Hepatocyte (in vitro differentiated cells): ENCODE results near the gene UMAD1. TPM values are rescaled to one million over a fixed set of nuclear protein-coding genes. Genes with fewer than 3 reads are reported as not detected.
A peak's percentile ranks its signal among the peaks of the same experiment; 100 is the strongest.

Source experiments
- DNase-seq: peaks from one replicate; pipeline ENCODE4 v3.0.0-alpha.2; 2016; ENCODE audit warnings: low spot score
- H2AFZ ChIP-seq: fragments of 200-600 bp; sonication (generic); 2 replicates; pipeline ENCODE4 v1.6.0; 2016; ENCODE audit warnings: antibody characterized with exemption, mild to moderate bottlenecking
- H3K27ac ChIP-seq: fragments of 200-600 bp; sonication (generic); 2 replicates; pipeline ENCODE4 v1.5.1; 2016; ENCODE audit warnings: mild to moderate bottlenecking
- H3K27me3 ChIP-seq: fragments of 200-600 bp; sonication (generic); 2 replicates; pipeline ENCODE4 v1.6.1; 2016
- H3K36me3 ChIP-seq: fragments of 200-600 bp; sonication (generic); replicated peaks from 2 replicates; pipeline ENCODE4 v1.5.1; 2016; ENCODE audit warnings: low read depth; ENCODE audit not compliant: insufficient read depth
- H3K4me1 ChIP-seq: fragments of 200-600 bp; sonication (generic); 2 replicates; pipeline ENCODE4 v1.5.1; 2016; ENCODE audit warnings: mild to moderate bottlenecking, moderate library complexity; ENCODE audit not compliant: insufficient read depth
- H3K4me2 ChIP-seq: fragments of 200-600 bp; sonication (generic); 2 replicates; pipeline ENCODE4 v1.6.0; 2016
- H3K4me3 ChIP-seq: fragments of 200-600 bp; sonication (generic); 2 replicates; pipeline ENCODE4 v1.5.1; 2016; ENCODE audit warnings: mild to moderate bottlenecking
- H3K79me2 ChIP-seq: fragments of 200-600 bp; sonication (generic); 2 replicates; pipeline ENCODE4 v1.6.0; 2017; ENCODE audit warnings: mild to moderate bottlenecking
- H3K9me2 ChIP-seq: fragments of 200-600 bp; sonication (generic); replicated peaks from 2 replicates; pipeline ENCODE4 v1.6.0; 2017; ENCODE audit warnings: mild to moderate bottlenecking; ENCODE audit not compliant: insufficient read depth
- H3K9me3 ChIP-seq: fragments of 200-600 bp; sonication (generic); 2 replicates; pipeline ENCODE4 v1.5.1; 2016; ENCODE audit warnings: low read depth, mild to moderate bottlenecking
- H4K20me1 ChIP-seq: fragments of 200-600 bp; sonication (generic); 2 replicates; pipeline ENCODE4 v1.6.0; 2016; ENCODE audit warnings: mild to moderate bottlenecking; ENCODE audit not compliant: insufficient read depth, poor library complexity, severe bottlenecking
- CTCF ChIP-seq: fragments of 200-600 bp; sonication (generic); IDR thresholded peaks from 2 replicates; pipeline ENCODE4 v1.5.1; 2016; ENCODE audit warnings: antibody characterized with exemption, mild to moderate bottlenecking; ENCODE audit not compliant: poor library complexity
- EZH2 ChIP-seq: fragments of 200-600 bp; sonication (generic); IDR thresholded peaks from 2 replicates; pipeline ENCODE4 v1.6.1; 2016; ENCODE audit warnings: antibody characterized with exemption, mild to moderate bottlenecking, borderline replicate concordance
- EZH2phosphoT487 ChIP-seq: fragments of 200-600 bp; sonication (generic); IDR thresholded peaks from one replicate; pipeline ENCODE4 v1.6.1; 2018; ENCODE audit warnings: antibody characterized with exemption, mild to moderate bottlenecking, low read depth, moderate library complexity; ENCODE audit not compliant: unreplicated experiment, severe bottlenecking
- WGBS: methylation state at CpG from one replicate; pipeline ENCODE4 v1.1.6; 2016; ENCODE audit warnings: low lambda C conversion rate; ENCODE audit errors: missing lambda C conversion rate; 5-methylcytosine and 5-hydroxymethylcytosine counted together
- polyA plus RNA-seq: library from polyadenylated mRNA; unstranded; fragments of >200 nt; fragmentation: Nextera tagmentation; extraction: Ambion mirVana; gene quantifications from 2 replicates; pipeline ENCODE4 v1.2.1, GENCODE V29; 2016
- total RNA-seq: library from RNA; depleted of rRNA; stranded (reverse); fragments of >200 nt; gene quantifications from 2 replicates; pipeline ENCODE4 v1.2.3, GENCODE V29; 2014

UMAD1 gene
- total and polyA plus RNA-seq, 2 experiments from 2014 or later: 15.7 to 29.0 TPM

- Histone ChIP-seq H3K4me2 (no peak overlapping the region), H3K27ac (no peak overlapping the region)
- 80% methylated on average over 1 of the region's 1 CpG for WGBS
These were observed 65.6 kb downstream of the UMAD1 start for GRCh38 chr7:7706101-7706511.

DNA sequence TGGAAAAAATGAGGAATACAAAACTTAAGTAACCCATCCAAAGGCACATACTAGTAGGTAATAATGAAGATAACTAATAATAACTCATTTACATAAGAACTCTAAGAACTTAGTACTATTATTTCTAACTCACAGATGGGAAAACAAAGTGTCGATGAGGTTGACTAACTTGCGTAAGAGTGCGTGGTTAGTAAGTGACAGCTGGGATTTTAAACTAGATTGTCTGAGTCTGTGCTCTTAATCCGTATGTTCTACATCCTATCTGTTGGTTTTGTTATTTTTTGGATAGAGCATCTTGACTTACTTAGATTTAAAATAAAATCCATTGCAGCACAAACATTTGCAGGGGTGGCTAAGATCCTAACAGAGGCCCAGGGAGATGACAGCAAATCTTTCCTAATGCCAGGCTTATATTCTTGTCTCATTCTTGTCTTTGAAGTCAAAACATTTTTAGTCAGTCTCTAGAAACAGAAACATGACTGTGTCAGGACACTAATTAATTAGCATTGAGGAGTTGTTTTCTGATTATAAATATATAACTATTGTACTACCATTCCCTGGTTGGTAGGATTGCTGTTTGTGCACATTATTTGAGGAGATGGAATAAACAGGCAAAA is 66.1 kb downstream of the UMAD1 start:
- peaks cover 27% of the 10 kb centered on the region for H3K4me1 ChIP-seq
- no peak for TF ChIP-seq EZH2
- TF ChIP-seq CTCF: no peak
- no peak for TF ChIP-seq EZH2phosphoT487
- 85% methylated on average over 4 of the region's 4 CpGs for WGBS

More at GRCh38 chr7:7706101-7706511, 65.6 kb downstream of the UMAD1 start:
- DNase-seq: no peak
- H3K9me2 ChIP-seq: no peaks in the 10 kb centered on the region
- no peaks in the 10 kb centered on the region for H4K20me1 ChIP-seq
- no peak for TF ChIP-seq CTCF
- TF ChIP-seq EZH2phosphoT487: no peak
- TF ChIP-seq EZH2: no peak
- peaks cover 27% of the 10 kb centered on the region for H3K4me1 ChIP-seq
- H3K79me2 ChIP-seq: peaks cover 4% of the 10 kb centered on the region
- H2AFZ ChIP-seq: no peak overlapping the region
- H3K27me3 ChIP-seq: no peaks in the 10 kb centered on the region
- H3K36me3 ChIP-seq: no peaks in the 10 kb centered on the region
- no peak overlapping the region for H3K4me3 ChIP-seq
- no peaks in the 10 kb centered on the region for H3K9me3 ChIP-seq

GRCh38 chr7:7707246-7707645 is 66.7 kb downstream of the UMAD1 start:
- Histone ChIP-seq H3K9me2 (no peaks in the 10 kb centered on the region), H3K9me3 (no peaks in the 10 kb centered on the region), H2AFZ (no peak overlapping the region), H3K27ac (no peak overlapping the region), H4K20me1 (no peaks in the 10 kb centered on the region), H3K36me3 (no peaks in the 10 kb centered on the region), H3K4me1 (peaks cover 27% of the 10 kb centered on the region), H3K79me2 (peaks cover 3% of the 10 kb centered on the region), H3K4me3 (no peak overlapping the region), H3K27me3 (no peaks in the 10 kb centered on the region), H3K4me2 (peak overlapping the region; percentile 23)
- no peak for DNase-seq
- WGBS: 68% methylated on average over 2 of the region's 2 CpGs
- TF ChIP-seq EZH2 (no peak), CTCF (no peak), EZH2phosphoT487 (no peak)

More for the DNA sequence above, 66.1 kb downstream of the UMAD1 start:
- no peaks in the 10 kb centered on the region for H3K9me3 ChIP-seq
- no peak overlapping the region for H3K4me2 ChIP-seq
- H3K79me2 ChIP-seq: peaks cover 4% of the 10 kb centered on the region
- no peaks in the 10 kb centered on the region for H4K20me1 ChIP-seq
- H2AFZ ChIP-seq: no peak overlapping the region
- no peak for DNase-seq
- H3K9me2 ChIP-seq: no peaks in the 10 kb centered on the region
- no peak overlapping the region for H3K27ac ChIP-seq
- H3K4me3 ChIP-seq: no peak overlapping the region
- H3K27me3 ChIP-seq: no peaks in the 10 kb centered on the region
- H3K36me3 ChIP-seq: no peaks in the 10 kb centered on the region
